Ascending aorta (tissue), 2 donors: Measurements from ENCODE around the gene KRTAP9-4. TPM values are rescaled to one million over a fixed set of nuclear protein-coding genes. Genes with fewer than 3 reads are reported as not detected.
"Not testable (repeated sequence)": the region's sequence is repeated elsewhere in the genome, so short reads cannot be mapped to it uniquely, and the experiment has no call there.

Experiments
- DNase-seq, 2 donors: peaks; one replicate each; pipeline ENCODE4 v3.0.0-alpha.2; 2019; ENCODE audit warnings: low spot score in 2 of 2
- H3K27ac ChIP-seq, 2 donors: fragments of 200-600 bp; sonication (generic); one replicate each; pipeline ENCODE4 v1.5.1; 2016 to 2017; ENCODE audit warnings: mild to moderate bottlenecking in 1 of 2
- H3K27me3 ChIP-seq: fragments of 200-600 bp; sonication (generic); one replicate; pipeline ENCODE4 v1.5.1; 2017
- H3K36me3 ChIP-seq, 2 donors: fragments of 200-600 bp; sonication (generic); one replicate each; pipeline ENCODE4 v1.5.1; 2016
- H3K4me1 ChIP-seq, 2 donors: fragments of 200-600 bp; sonication (generic); one replicate each; pipeline ENCODE4 v1.5.1; 2016 to 2017; ENCODE audit warnings: mild to moderate bottlenecking in 1 of 2
- H3K4me3 ChIP-seq, 2 donors: fragments of 200-600 bp; sonication (generic); one replicate each; pipeline ENCODE4 v1.5.1; 2016 to 2017; ENCODE audit warnings: mild to moderate bottlenecking in 1 of 2
- H3K9me3 ChIP-seq, 2 donors: fragments of 200-600 bp; sonication (generic); one replicate each; pipeline ENCODE4 v1.5.1; 2016
- CTCF ChIP-seq, 3 experiments: fragments of 200-600 bp in 2 of 3; fragments of 450-650 bp in 1 of 3; sonication (generic) in 2 of 3; IDR thresholded peaks; one replicate each; pipeline ENCODE4 v1.5.1; 2016 to 2019; ENCODE audit warnings: antibody characterized with exemption in 3 of 3, mild to moderate bottlenecking in 1 of 3, moderate library complexity in 1 of 3
- intact Hi-C: fragments of 100-400 bp; cut with DNase I; formaldehyde crosslinking; loops from one replicate; pipeline ENCODE4 v1.15.1; 2023
- total RNA-seq: library from RNA; depleted of rRNA; stranded (reverse); fragments of >200 nt; gene quantifications from one replicate; pipeline ENCODE4 v1.1.0, GENCODE V29; 2016

The KRTAP9-4 gene
- total RNA-seq, 1 donor from 2014 or later: not detected

DNA sequence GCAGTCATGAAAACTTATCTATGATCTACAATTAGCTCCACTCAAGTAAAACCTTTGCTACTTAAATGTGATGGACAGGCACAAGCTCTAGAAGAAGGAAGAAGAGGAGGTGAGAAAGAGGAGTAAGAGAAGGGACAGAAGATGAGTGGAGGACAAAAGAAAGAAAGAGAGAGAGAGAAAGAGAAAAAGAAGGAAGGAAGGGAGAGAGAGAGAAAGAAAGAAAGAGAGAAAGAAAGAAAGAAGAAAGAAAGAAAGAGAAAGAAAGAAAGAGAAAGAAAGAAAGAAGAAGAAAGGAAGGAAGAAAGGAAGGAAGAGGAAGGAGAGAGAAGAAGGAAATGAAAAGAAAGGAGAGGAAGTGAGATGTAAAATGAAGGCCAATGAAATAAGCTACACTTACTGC lies 19.4 kb upstream of the KRTAP9-4 start:
- no peak overlapping the region for H3K27ac ChIP-seq
- intact Hi-C loops: no loop called here
- no peaks in the 10 kb centered on the region for H3K36me3 ChIP-seq
- no peaks in the 10 kb centered on the region for H3K4me1 ChIP-seq
- TF ChIP-seq CTCF (IDR thresholded peaks at IDR 0.05): no peak
- no peak for DNase-seq
- no peak overlapping the region for H3K4me3 ChIP-seq
- H3K27me3 ChIP-seq: no peaks in the 10 kb centered on the region
- H3K9me3 ChIP-seq: no peaks in the 10 kb centered on the region

- no peaks in the 10 kb centered on the region for H3K36me3 ChIP-seq
- H3K4me3 ChIP-seq: no peak overlapping the region
- intact Hi-C loops: no loop called here
- DNase-seq: no peak
- H3K9me3 ChIP-seq: no peaks in the 10 kb centered on the region
- no peak overlapping the region for H3K27ac ChIP-seq
- no peak for TF ChIP-seq CTCF (IDR thresholded peaks at IDR 0.05)
- H3K4me1 ChIP-seq: no peaks in the 10 kb centered on the region
- no peaks in the 10 kb centered on the region for H3K27me3 ChIP-seq
These were observed 17.8 kb upstream of the KRTAP9-4 start for GRCh38 chr17:41231731-41232130.

DNA sequence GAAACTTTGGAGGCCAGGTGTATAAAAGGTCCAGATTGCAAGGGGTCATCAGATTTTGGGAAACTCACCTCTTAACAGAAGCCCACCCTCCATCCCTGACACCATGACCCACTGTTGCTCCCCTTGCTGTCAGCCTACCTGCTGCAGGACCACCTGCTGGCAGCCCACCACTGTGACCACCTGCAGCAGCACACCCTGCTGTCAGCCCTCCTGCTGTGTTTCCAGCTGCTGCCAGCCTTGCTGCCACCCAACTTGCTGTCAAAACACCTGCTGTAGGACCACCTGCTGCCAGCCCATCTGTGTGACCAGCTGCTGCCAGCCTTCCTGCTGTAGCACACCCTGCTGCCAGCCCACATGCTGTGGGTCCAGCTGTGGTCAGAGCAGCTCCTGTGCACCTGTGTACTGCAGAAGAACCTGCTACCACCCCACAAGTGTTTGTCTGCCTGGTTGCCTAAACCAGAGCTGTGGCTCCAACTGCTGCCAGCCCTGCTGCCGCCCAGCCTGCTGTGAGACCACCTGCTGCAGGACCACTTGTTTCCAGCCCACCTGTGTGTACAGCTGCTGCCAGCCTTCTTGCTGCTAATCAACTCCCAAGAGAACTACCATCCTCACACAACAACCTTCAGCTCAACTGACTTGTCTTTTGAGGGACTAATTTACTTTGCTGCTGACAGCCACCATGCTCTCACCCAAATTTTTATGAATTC lies 16.9 kb upstream of the KRTAP9-4 start, which contains the start of gene KRTAP9-3:
KRTAP9-3 (plus strand) TSS at position 51 of the 707 bp plus-strand sequence; CDS start at position 104, 53 bp downstream.
- intact Hi-C loops: not testable (repeated sequence)

DNA sequence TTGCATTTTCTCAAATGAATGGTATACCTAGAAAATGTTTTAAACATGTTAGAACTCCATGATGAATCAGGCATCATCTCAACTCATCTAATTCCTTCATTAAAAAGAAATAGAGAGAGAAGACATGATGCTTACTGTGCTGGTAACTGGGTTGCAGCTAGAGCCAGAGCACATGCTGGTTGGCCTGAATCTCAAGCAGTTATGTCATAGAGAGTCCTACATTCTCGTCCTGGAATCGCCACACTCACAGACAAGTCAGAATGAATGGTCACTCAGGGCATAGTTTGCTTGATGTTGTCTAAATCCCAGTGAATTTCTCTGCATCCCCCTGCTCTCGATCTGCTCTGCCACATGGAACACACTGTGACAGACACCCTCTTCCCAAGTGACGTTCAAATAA lies 12.4 kb upstream of the KRTAP9-4 start:
- DNase-seq, H3K27ac ChIP-seq, intact Hi-C loops, H3K4me1 ChIP-seq, H3K36me3 ChIP-seq, H3K27me3 ChIP-seq, H3K9me3 ChIP-seq, H3K4me3 ChIP-seq: not testable (repeated sequence)

More for the DNA sequence above, 16.9 kb upstream of the KRTAP9-4 start, which contains the start of gene KRTAP9-3:
- H3K36me3 ChIP-seq, H3K4me1 ChIP-seq, H3K27me3 ChIP-seq, H3K4me3 ChIP-seq, DNase-seq, H3K9me3 ChIP-seq, H3K27ac ChIP-seq: not testable (repeated sequence)

DNA sequence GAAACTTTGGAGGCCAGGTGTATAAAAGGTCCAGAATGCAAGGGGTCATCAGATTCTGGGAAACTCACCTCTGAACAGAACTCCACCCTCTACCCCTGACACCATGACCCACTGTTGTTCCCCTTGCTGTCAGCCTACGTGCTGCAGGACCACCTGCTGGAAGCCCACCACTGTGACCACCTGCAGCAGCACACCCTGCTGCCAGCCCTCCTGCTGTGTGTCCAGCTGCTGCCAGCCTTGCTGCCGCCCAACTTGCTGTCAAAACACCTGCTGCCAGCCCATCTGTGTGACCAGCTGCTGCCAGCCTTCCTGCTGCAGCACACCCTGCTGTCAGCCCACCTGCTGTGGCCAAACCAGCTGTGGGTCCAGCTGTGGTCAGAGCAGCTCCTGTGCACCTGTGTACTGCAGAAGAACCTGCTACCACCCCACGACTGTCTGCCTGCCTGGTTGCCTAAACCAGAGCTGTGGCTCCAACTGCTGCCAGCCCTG lies 11.5 kb upstream of the KRTAP9-4 start, which contains the start of gene KRTAP9-8:
KRTAP9-8 (plus strand) TSS at position 51 of the 489 bp plus-strand sequence; CDS start at position 104, 53 bp downstream.
- H3K27ac ChIP-seq, intact Hi-C loops, H3K27me3 ChIP-seq, DNase-seq, H3K4me1 ChIP-seq, H3K9me3 ChIP-seq, H3K36me3 ChIP-seq, H3K4me3 ChIP-seq: not testable (repeated sequence)

DNA sequence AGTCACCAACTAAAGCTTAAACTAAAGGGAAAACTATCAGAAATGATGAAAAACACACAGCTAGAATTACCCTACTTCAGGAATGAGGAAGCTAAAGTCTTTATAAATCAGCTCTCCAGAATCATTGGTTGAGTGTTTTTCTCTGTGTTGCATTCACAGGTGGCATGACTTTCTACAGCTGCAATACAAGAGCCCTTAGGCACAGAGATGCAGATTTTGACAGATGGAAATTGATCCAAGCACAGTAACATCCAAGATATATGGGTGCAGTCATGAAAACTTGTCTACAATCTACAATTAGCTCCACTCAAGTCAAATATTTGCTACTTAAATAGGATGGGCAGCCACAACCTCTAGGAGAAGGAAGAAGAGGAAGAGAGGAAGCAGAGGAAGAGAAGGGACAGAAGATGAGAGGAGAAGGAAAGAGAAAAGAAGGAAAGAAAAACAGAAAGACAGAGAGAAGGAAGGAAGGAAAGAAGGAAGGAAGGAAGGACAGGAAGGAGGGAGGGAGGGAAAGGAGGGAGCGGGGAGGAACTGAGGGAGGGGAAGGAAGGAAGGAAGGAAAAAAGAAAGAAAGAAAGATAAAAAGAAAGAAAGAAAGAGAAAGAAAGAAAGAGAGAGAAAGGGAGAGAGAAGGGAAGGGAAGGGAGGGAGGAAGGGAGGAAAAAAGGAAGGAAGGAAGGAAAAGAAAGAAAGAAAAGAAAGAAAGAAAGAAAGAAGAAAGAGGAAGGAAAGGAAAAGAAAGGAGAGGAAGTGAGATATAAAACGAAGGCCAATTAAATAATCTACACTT lies 2.3 kb upstream of the KRTAP9-4 start:
- intact Hi-C loops, H3K27me3 ChIP-seq, DNase-seq, H3K27ac ChIP-seq, H3K4me1 ChIP-seq, H3K9me3 ChIP-seq, H3K36me3 ChIP-seq, H3K4me3 ChIP-seq: not testable (repeated sequence)

DNA sequence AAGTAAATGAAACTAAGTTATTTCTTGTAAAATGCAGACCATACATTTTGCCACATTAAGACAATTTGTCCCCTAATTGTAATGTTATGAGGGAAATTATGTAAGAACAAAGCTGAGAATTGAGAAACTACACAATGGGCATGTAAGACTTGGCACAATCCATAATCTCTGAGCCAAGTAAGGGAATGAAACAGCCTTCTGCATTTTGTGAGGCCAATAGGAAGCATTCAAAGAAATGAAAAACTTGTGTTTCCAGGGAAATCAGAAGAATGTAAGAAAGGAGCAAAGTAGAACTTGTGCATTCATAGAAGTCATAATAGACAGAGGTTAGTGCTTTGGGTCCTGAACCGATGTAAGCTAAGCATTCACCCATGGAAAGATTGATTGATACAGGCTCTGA lies 1.8 kb downstream of the KRTAP9-4 start:
- no peaks in the 10 kb centered on the region for H3K27me3 ChIP-seq
- H3K4me1 ChIP-seq: no peaks in the 10 kb centered on the region
- H3K9me3 ChIP-seq: no peaks in the 10 kb centered on the region
- no peaks in the 10 kb centered on the region for H3K36me3 ChIP-seq
- DNase-seq: no peak
- H3K27ac ChIP-seq: no peak overlapping the region
- H3K4me3 ChIP-seq: no peak overlapping the region
- intact Hi-C loops: no loop called here
- no peak for TF ChIP-seq CTCF (IDR thresholded peaks at IDR 0.05)
